Peyer's patch (tissue), 4 donors: Measurements from ENCODE around the gene PKP4. TPM values are rescaled to one million over a fixed set of nuclear protein-coding genes. Genes with fewer than 3 reads are reported as not detected.

Source experiments
- DNase-seq, 3 donors: peaks; one replicate each; pipeline ENCODE4 v3.0.0-alpha.2; 2017 to 2019
- H3K27ac ChIP-seq, 4 donors: fragments of 200-600 bp; sonication (generic); one replicate each; pipeline ENCODE4 v1.5.1; 2016 to 2019
- H3K27me3 ChIP-seq, 2 donors: fragments of 200-600 bp; sonication (generic); one replicate each; pipeline ENCODE4 v1.5.1; 2019
- H3K36me3 ChIP-seq, 3 donors: fragments of 200-600 bp; sonication (generic); one replicate each; pipeline ENCODE4 v1.5.1; 2016 to 2019
- H3K4me1 ChIP-seq, 4 donors: fragments of 200-600 bp; sonication (generic); one replicate each; pipeline ENCODE4 v1.5.1; 2016 to 2019
- H3K4me3 ChIP-seq, 4 donors: fragments of 200-600 bp; sonication (generic); 1 replicate in 3 of 4; 2 replicates in 1 of 4; pipeline ENCODE4 v1.5.1; 2016 to 2019; ENCODE audit warnings: mild to moderate bottlenecking in 1 of 4
- H3K9me3 ChIP-seq, 4 donors: fragments of 200-600 bp; sonication (generic); one replicate each; pipeline ENCODE4 v1.5.1; 2016 to 2019; ENCODE audit warnings: mild to moderate bottlenecking in 1 of 4
- CTCF ChIP-seq, 6 experiments: fragments of 450-650 bp in 4 of 6; fragments of 200-600 bp in 2 of 6; sonication (generic) in 1 of 6; IDR thresholded peaks; one replicate each; pipeline ENCODE4 v1.5.1; 2017 to 2019; ENCODE audit warnings: antibody characterized with exemption in 6 of 6, mild to moderate bottlenecking in 3 of 6, moderate library complexity in 1 of 6
- POLR2A ChIP-seq, 2 donors: fragments of 450-650 bp; IDR thresholded peaks; one replicate each; pipeline ENCODE4 v1.5.1; 2017; ENCODE audit warnings: antibody characterized with exemption in 2 of 2, mild to moderate bottlenecking in 2 of 2, moderate library complexity in 2 of 2
- total RNA-seq, 4 donors: library from RNA; depleted of rRNA; stranded (reverse); fragments of >200 nt; gene quantifications; one replicate each; pipeline ENCODE4 v1.1.0, GENCODE V29; 2016

PKP4 gene
- total RNA-seq, 4 donors from 2014 or later: 67.8 to 168 (median 117) TPM

DNA sequence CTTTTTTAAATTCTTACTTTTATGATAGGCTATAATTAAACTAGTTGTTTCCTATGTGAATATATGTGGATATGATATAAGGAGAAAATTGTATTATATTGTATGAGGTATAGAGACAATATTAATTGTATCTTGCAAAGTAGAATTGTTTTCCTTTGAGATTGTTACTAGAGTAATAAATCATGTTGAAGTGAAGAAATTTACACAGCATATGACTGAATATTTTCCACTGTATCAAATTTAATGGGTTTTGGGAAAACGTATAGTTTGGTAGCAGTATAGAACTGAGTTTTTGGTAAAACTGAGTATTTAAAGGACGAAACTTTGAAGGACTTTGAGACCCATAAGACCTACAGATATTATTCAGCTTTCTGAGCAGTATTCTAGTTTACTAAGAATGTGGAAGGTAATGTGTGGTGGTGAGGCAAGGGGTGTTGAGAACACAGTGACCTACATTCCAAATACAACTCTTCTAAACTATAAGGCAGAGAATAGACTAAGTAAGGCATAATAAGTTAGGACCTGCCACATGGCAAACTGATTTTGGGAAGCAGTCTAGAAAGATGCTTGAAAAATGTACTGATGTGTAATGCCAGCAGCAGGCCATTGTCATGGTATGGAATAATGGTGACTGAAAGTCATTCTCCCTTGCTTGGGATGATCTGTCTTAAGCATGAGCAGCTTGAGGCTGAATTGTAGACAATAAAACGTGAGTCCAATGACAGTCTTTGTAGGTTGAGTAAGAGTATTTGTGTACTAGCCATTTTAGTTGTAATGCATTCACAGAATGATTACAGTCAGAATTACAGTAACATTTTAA, 29.6 kb downstream of the PKP4 start:
- H3K4me3 ChIP-seq: no peak overlapping the region
- TF ChIP-seq CTCF (IDR thresholded peaks at IDR 0.05) (no peak), POLR2A (IDR thresholded peaks at IDR 0.05) (no peak)
- no peaks in the 10 kb centered on the region for H3K27me3 ChIP-seq
- no peaks in the 10 kb centered on the region for H3K36me3 ChIP-seq
- H3K9me3 ChIP-seq: no peaks in the 10 kb centered on the region
- no peak for DNase-seq
- H3K27ac ChIP-seq: no peak overlapping the region
- no peaks in the 10 kb centered on the region for H3K4me1 ChIP-seq

GRCh38 chr2:158486970-158487325, 30.2 kb downstream of the PKP4 start:
- Histone ChIP-seq H3K27ac (no peak overlapping the region), H3K4me1 (no peaks in the 10 kb centered on the region), H3K36me3 (no peaks in the 10 kb centered on the region), H3K9me3 (no peaks in the 10 kb centered on the region), H3K27me3 (no peaks in the 10 kb centered on the region), H3K4me3 (no peak overlapping the region)
- no peak for TF ChIP-seq CTCF (IDR thresholded peaks at IDR 0.05)
- DNase-seq: no peak

GRCh38 chr2:158487419-158487818, 30.7 kb downstream of the PKP4 start:
- Histone ChIP-seq H3K9me3 (no peaks in the 10 kb centered on the region), H3K4me3 (no peak overlapping the region), H3K4me1 (no peaks in the 10 kb centered on the region), H3K27me3 (no peaks in the 10 kb centered on the region), H3K27ac (no peak overlapping the region), H3K36me3 (no peaks in the 10 kb centered on the region)
- DNase-seq: no peak
- TF ChIP-seq POLR2A (IDR thresholded peaks at IDR 0.05): no peak
- TF ChIP-seq CTCF (IDR thresholded peaks at IDR 0.05): no peak

- Histone ChIP-seq H3K4me1 (no peaks in the 10 kb centered on the region), H3K27ac (no peak overlapping the region), H3K27me3 (no peaks in the 10 kb centered on the region), H3K36me3 (no peaks in the 10 kb centered on the region), H3K9me3 (no peaks in the 10 kb centered on the region), H3K4me3 (no peak overlapping the region)
- no peak for TF ChIP-seq POLR2A (IDR thresholded peaks at IDR 0.05)
- no peak for TF ChIP-seq CTCF (IDR thresholded peaks at IDR 0.05)
- no peak for DNase-seq
Measured at GRCh38 chr2:158488442-158489216, 31.9 kb downstream of the PKP4 start.

GRCh38 chr2:158489366-158490112, 32.8 kb downstream of the PKP4 start:
- no peak for DNase-seq
- TF ChIP-seq POLR2A (IDR thresholded peaks at IDR 0.05) (no peak), CTCF (IDR thresholded peaks at IDR 0.05) (no peak)
- Histone ChIP-seq H3K27me3 (no peaks in the 10 kb centered on the region), H3K4me1 (no peaks in the 10 kb centered on the region), H3K36me3 (no peaks in the 10 kb centered on the region), H3K4me3 (no peak overlapping the region), H3K9me3 (no peaks in the 10 kb centered on the region), H3K27ac (no peak overlapping the region)
